HCT116 (cell line): ENCODE measurements around the gene ZNF74. TPM values are rescaled to one million over a fixed set of nuclear protein-coding genes. Genes with fewer than 3 reads are reported as not detected.

Experiments used
- ATAC-seq: fragments of 200-7000 bp; cut with Tn5 transposase; 2 replicates; pipeline ENCODE4 v1.9.1; 2020; ENCODE audit warnings: mild to moderate bottlenecking, moderate library complexity
- BruUV-seq: library from RNA; stranded (reverse); fragments of 400-500 nt; replicated peaks from 2 replicates; lab custom pipeline; 2021; lab: Mats Ljungman, UMichigan
- CTCF ChIA-PET: fragments of 300-600 bp; sonication (Branson Sonifier 250); formaldehyde crosslinking; loops from one replicate; lab custom pipeline; 2021; ENCODE audit warnings: antibody characterized with exemption; lab: Charles Lee
- POLR2A ChIA-PET: fragments of 300-600, 350-600 bp; sonication (Branson Sonifier 250); formaldehyde crosslinking; loops from one replicate; lab custom pipeline; 2021; ENCODE audit warnings: antibody characterized with exemption; lab: Charles Lee
- RAD21 ChIA-PET, 2 experiments: fragments of 300-600 bp; sonication (Branson Sonifier 250); formaldehyde crosslinking; loops; one replicate each; lab custom pipeline; 2023; ENCODE audit warnings: low total read pairs in 2 of 2; ENCODE audit not compliant: uncharacterized antibody in 2 of 2, unreplicated experiment in 2 of 2, low non-redundant PET in 1 of 2; lab: Charles Lee
- DNase-seq: peaks from one replicate; pipeline ENCODE4 v3.0.0-alpha.2; 2010; ENCODE audit warnings: low read depth, low spot score
- H2AFZ ChIP-seq: fragments of 200-600 bp; shearing (Covaris generic), sonication (generic); 2 replicates; pipeline ENCODE4 v1.6.1; 2017; ENCODE audit warnings: low read depth, mixed run types, mixed read lengths, antibody characterized with exemption, low read length; ENCODE audit not compliant: poor library complexity, severe bottlenecking
- H3K27ac ChIP-seq: 2 replicates; pipeline ENCODE4 v1.5.1; 2012; ENCODE audit warnings: low read depth, low read length
- H3K27me3 ChIP-seq: fragments of 200-600 bp; sonication (generic); 2 replicates; pipeline ENCODE4 v1.6.1; 2016; ENCODE audit warnings: mixed run types, low read length, mixed read lengths; ENCODE audit not compliant: insufficient read depth
- H3K36me3 ChIP-seq, 2 experiments: fragments of 200-500 bp in 1 of 2; fragments of 200-600 bp in 1 of 2; sonication (Bioruptor generic) in 1 of 2; sonication (generic) in 1 of 2; 2 replicates each; pipeline versions ENCODE4 v1.5.1 to v1.6.1; 2014 to 2016; ENCODE audit warnings: low read length in 2 of 2, inconsistent platforms in 1 of 2, mixed read lengths in 1 of 2, mixed run types in 1 of 2; ENCODE audit not compliant: insufficient read depth in 2 of 2, control insufficient read depth in 1 of 2
- H3K4me1 ChIP-seq, 2 experiments: fragments of 200-600 bp in 1 of 2; sonication (generic) in 1 of 2; 2 replicates each; pipeline versions ENCODE4 v1.5.1 to v1.6.1; 2012 to 2017; ENCODE audit warnings: low read length in 2 of 2, inconsistent platforms in 1 of 2, mild to moderate bottlenecking in 1 of 2, mixed read lengths in 1 of 2, mixed run types in 1 of 2, moderate library complexity in 1 of 2; ENCODE audit not compliant: insufficient read depth in 2 of 2, control insufficient read depth in 1 of 2
- H3K4me2 ChIP-seq: fragments of 200-600 bp; sonication (generic); 2 replicates; pipeline ENCODE4 v1.6.1; 2017; ENCODE audit warnings: mixed run types, low read length, mixed read lengths
- H3K4me3 ChIP-seq, 2 experiments: fragments of 200-600 bp in 1 of 2; sonication (generic) in 1 of 2; replicated peaks in 1 of 2; 2 replicates each; pipeline ENCODE4 v1.5.1; 2011 to 2016; ENCODE audit warnings: low read length in 2 of 2, control low read depth in 1 of 2, low read depth in 1 of 2, mild to moderate bottlenecking in 1 of 2, mixed read lengths in 1 of 2, mixed run types in 1 of 2
- H3K79me2 ChIP-seq: fragments of 200-600 bp; sonication (generic); 2 replicates; pipeline ENCODE4 v1.6.1; 2017; ENCODE audit warnings: mild to moderate bottlenecking, mixed run types, low read length, moderate library complexity, mixed read lengths; ENCODE audit not compliant: insufficient read depth
- H3K9ac ChIP-seq: fragments of 200-600 bp; sonication (generic); 2 replicates; pipeline ENCODE4 v1.6.1; 2016; ENCODE audit warnings: low read length, mixed read lengths
- H3K9me2 ChIP-seq: fragments of 200-600 bp; sonication (generic), shearing (Covaris generic); 2 replicates; pipeline ENCODE4 v1.6.1; 2017; ENCODE audit warnings: mixed run types, mild to moderate bottlenecking, moderate library complexity; ENCODE audit not compliant: insufficient read depth
- H3K9me3 ChIP-seq, 2 experiments: fragments of 200-500 bp in 1 of 2; fragments of 200-600 bp in 1 of 2; sonication (Bioruptor generic) in 1 of 2; sonication (generic) in 1 of 2; 2 replicates each; pipeline ENCODE4 v1.6.1; 2014 to 2017; ENCODE audit warnings: low read length in 2 of 2, mixed read lengths in 2 of 2, inconsistent platforms in 1 of 2, low read depth in 1 of 2, mild to moderate bottlenecking in 1 of 2, mixed run types in 1 of 2, moderate library complexity in 1 of 2; ENCODE audit not compliant: control insufficient read depth in 1 of 2, insufficient read depth in 1 of 2
- H4K20me1 ChIP-seq: fragments of 200-600 bp; sonication (generic), shearing (Covaris generic); 2 replicates; pipeline ENCODE4 v1.6.1; 2017; ENCODE audit warnings: mixed run types, mild to moderate bottlenecking, moderate library complexity; ENCODE audit not compliant: insufficient read depth
- CBX3 ChIP-seq: IDR thresholded peaks from 2 replicates; pipeline ENCODE4 v1.6.1; 2012; ENCODE audit warnings: low read depth
- CEBPB ChIP-seq: IDR thresholded peaks from 2 replicates; pipeline ENCODE4 v1.6.1; 2012; ENCODE audit warnings: low read depth
- CTCF ChIP-seq, 3 experiments: fragments of 200-600 bp in 1 of 3; sonication (generic) in 1 of 3; IDR thresholded peaks in 2 of 3; conservative IDR thresholded peaks in 1 of 3; 2 replicates each; pipeline ENCODE4 v1.5.1; 2012 to 2017; ENCODE audit warnings: low read depth in 2 of 3, low read length in 2 of 3, antibody characterized with exemption in 1 of 3, borderline replicate concordance in 1 of 3, control low read depth in 1 of 3, mild to moderate bottlenecking in 1 of 3, mixed read lengths in 1 of 3, mixed run types in 1 of 3, moderate library complexity in 1 of 3; ENCODE audit not compliant: insufficient read depth in 1 of 3
- EGR1 ChIP-seq: IDR thresholded peaks from 2 replicates; pipeline ENCODE4 v1.6.1; 2012; ENCODE audit warnings: low read depth
- ELF1 ChIP-seq: IDR thresholded peaks from 2 replicates; pipeline ENCODE4 v1.6.1; 2012; ENCODE audit warnings: low read depth, borderline replicate concordance
- EZH2phosphoT487 ChIP-seq: fragments of 200-600 bp; IDR thresholded peaks from 2 replicates; pipeline ENCODE4 v1.6.1; 2018; ENCODE audit warnings: antibody characterized with exemption, borderline replicate concordance
- MAX ChIP-seq: IDR thresholded peaks from 2 replicates; pipeline ENCODE4 v1.6.1; 2012
- POLR2A ChIP-seq: IDR thresholded peaks from 2 replicates; pipeline ENCODE4 v1.7.0; 2011; ENCODE audit warnings: borderline replicate concordance; ENCODE audit not compliant: insufficient read depth, insufficient read length; ENCODE audit errors: extremely low read depth
- POLR2AphosphoS5 ChIP-seq: IDR thresholded peaks from 2 replicates; pipeline ENCODE4 v1.6.1; 2011; ENCODE audit warnings: mild to moderate bottlenecking, low read depth, low read length, moderate library complexity
- RAD21 ChIP-seq: IDR thresholded peaks from 2 replicates; pipeline ENCODE4 v1.6.1; 2012; ENCODE audit warnings: low read depth, mild to moderate bottlenecking
- REST ChIP-seq: IDR thresholded peaks from 2 replicates; pipeline ENCODE4 v1.6.1; 2012; ENCODE audit warnings: low read depth
- SIN3A ChIP-seq: IDR thresholded peaks from 2 replicates; pipeline ENCODE4 v1.6.1; 2012; ENCODE audit warnings: low read depth
- SP1 ChIP-seq: IDR thresholded peaks from 2 replicates; pipeline ENCODE4 v1.6.1; 2012; ENCODE audit warnings: low read depth
- SRF ChIP-seq: IDR thresholded peaks from 2 replicates; pipeline ENCODE4 v1.6.1; 2012; ENCODE audit warnings: low read depth
- YY1 ChIP-seq: IDR thresholded peaks from 2 replicates; pipeline ENCODE4 v1.6.1; 2011; ENCODE audit warnings: low read length, low read depth, moderate library complexity, mild to moderate bottlenecking; ENCODE audit not compliant: insufficient replicate concordance; ENCODE audit errors: extremely low read depth
- ZFX ChIP-seq: fragments of 450-650 bp; IDR thresholded peaks from 2 replicates; pipeline ENCODE4 v1.6.1; 2017
- ZNF274 ChIP-seq: fragments of 200-500 bp; sonication (Bioruptor generic); IDR thresholded peaks from 2 replicates; pipeline ENCODE4 v1.6.1; 2014; ENCODE audit warnings: mild to moderate bottlenecking, low read depth, low read length, inconsistent platforms
- intact Hi-C: fragments of 100-400 bp; cut with micrococcal nuclease; formaldehyde crosslinking; loops from 2 replicates; pipeline ENCODE4 v1.10.0; 2022
- total RNA-seq: library from RNA; stranded (reverse); gene quantifications from one replicate; pipeline ENCODE4 v1.2.1, GENCODE V29; 2021; ENCODE audit not compliant: unreplicated experiment
- TF ChIP-seq, protein P1 (sequence below): IDR thresholded peaks from 2 replicates; pipeline ENCODE4 v1.6.1; 2012

ZNF74 gene
- total RNA-seq, 1 experiment from 2014 or later = 15.4 TPM

DNA sequence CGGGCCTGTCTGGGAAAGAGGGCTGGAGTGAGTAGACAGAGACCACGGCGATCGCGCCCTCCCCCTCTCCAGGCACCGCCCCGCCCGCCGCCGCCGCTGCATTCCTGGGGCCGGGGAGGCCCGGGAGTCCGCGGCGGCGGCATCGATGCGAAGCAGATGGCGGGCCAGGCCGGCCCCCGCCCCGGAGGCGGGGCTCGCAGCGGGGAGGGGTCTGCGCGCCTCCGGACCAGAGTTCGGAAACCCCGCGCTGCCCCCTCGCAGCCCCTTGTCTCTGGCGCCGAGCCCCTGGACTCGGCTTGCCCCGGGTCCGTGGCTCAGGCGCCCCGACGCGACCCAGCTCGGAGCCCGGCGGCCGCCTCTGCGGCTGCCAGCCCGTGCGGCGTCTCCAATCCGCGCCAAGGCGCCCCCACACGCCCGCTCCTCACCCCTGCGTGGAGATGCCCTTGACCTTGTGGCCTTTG lies 42.4 kb downstream of the ZNF74 start (continued):
- TF ChIP-seq REST (no peak), ELF1 (no peak), MAX (no peak), SRF (no peak), CEBPB (no peak), CBX3 (no peak)

DNA sequence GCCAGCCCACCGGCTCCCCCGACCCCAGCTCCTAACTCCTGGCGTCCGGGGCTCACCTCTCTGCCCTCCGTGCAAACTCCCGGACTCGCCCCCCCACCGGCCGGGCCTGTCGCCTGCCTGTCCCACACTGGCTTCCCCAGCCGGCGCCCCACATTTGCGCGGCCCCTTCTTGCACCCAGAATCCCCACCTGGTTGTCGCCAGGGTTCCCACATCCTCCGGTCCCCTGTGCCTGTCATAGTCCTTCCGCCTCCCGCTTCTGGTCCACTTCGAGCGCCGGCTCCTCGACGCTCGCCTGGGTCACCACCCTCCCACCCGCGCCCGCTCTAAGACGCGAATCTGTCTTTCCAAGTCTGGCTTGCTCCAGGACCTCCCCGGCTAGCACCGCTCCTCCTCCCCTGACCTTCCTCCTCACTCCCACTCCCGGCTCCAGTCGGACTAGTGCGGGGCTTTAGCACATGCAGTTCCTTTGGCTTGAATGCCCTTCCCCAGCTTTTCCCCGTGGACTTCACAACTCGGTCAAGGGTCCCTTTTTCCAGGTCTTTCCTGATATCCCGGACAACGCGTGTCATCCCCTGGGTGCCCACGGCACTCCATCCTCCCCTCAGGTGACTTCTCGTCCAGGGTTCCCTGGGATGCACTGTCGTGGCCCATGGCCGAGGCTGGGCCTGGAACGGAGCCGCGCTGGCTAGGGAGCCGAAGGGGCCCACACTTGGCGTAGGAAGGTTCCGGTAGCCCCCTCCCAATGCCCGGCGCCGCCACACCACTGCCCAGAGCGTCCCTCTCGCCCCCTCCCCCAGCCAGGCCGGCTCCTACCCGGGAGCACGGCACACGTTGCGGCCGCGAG lies 43.0 kb downstream of the ZNF74 start:
- H3K27me3 ChIP-seq = no peaks in the 10 kb centered on the region
- no peak for DNase-seq
- intact Hi-C loops = no loop called here
- H3K36me3 ChIP-seq = no peaks in the 10 kb centered on the region
- H3K4me1 ChIP-seq = no peaks in the 10 kb centered on the region
- ChIA-PET CTCF (no interaction called here), RAD21 (no interaction called here), POLR2A (no interaction called here)
- no peaks in the 10 kb centered on the region for H4K20me1 ChIP-seq
- no peak for ATAC-seq
- H2AFZ ChIP-seq = no peak overlapping the region
- H3K79me2 ChIP-seq = no peaks in the 10 kb centered on the region
- TF ChIP-seq ZFX (no peak), EGR1 (no peak), CEBPB (no peak), SP1 (no peak), CTCF (IDR thresholded peaks at IDR 0.05 in 2 of 3, conservative IDR thresholded peaks at IDR 0.05 in 1 of 3; ENCODE audit: borderline replicate concordance in 1 of 3, insufficient read depth in 1 of 3, low read depth in 2 of 3, low read length in 2 of 3) (no peak), EZH2phosphoT487 (no peak), YY1 (no peak), SIN3A (no peak), RAD21 (no peak), CBX3 (no peak), POLR2A (no peak), POLR2AphosphoS5 (no peak), ZNF274 (no peak)
- TF ChIP-seq, protein P1, sequence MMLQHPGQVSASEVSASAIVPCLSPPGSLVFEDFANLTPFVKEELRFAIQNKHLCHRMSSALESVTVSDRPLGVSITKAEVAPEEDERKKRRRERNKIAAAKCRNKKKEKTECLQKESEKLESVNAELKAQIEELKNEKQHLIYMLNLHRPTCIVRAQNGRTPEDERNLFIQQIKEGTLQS = no peak
- no peak overlapping the region for H3K4me2 ChIP-seq
- BruUV-seq = no TSS peak
- no peak overlapping the region for H3K4me3 ChIP-seq
- no peak overlapping the region for H3K9ac ChIP-seq
- H3K27ac ChIP-seq = no peak overlapping the region
- H3K9me3 ChIP-seq = no peaks in the 10 kb centered on the region
- no peaks in the 10 kb centered on the region for H3K9me2 ChIP-seq
